ENCODE data around the gene NOL6.
A peak's percentile ranks its signal among the peaks of the same experiment; 100 is the strongest.
"Not testable (repeated sequence)": the region's sequence is repeated elsewhere in the genome, so short reads cannot be mapped to it uniquely, and the experiment has no call there.

Gene NOL6, protein sequence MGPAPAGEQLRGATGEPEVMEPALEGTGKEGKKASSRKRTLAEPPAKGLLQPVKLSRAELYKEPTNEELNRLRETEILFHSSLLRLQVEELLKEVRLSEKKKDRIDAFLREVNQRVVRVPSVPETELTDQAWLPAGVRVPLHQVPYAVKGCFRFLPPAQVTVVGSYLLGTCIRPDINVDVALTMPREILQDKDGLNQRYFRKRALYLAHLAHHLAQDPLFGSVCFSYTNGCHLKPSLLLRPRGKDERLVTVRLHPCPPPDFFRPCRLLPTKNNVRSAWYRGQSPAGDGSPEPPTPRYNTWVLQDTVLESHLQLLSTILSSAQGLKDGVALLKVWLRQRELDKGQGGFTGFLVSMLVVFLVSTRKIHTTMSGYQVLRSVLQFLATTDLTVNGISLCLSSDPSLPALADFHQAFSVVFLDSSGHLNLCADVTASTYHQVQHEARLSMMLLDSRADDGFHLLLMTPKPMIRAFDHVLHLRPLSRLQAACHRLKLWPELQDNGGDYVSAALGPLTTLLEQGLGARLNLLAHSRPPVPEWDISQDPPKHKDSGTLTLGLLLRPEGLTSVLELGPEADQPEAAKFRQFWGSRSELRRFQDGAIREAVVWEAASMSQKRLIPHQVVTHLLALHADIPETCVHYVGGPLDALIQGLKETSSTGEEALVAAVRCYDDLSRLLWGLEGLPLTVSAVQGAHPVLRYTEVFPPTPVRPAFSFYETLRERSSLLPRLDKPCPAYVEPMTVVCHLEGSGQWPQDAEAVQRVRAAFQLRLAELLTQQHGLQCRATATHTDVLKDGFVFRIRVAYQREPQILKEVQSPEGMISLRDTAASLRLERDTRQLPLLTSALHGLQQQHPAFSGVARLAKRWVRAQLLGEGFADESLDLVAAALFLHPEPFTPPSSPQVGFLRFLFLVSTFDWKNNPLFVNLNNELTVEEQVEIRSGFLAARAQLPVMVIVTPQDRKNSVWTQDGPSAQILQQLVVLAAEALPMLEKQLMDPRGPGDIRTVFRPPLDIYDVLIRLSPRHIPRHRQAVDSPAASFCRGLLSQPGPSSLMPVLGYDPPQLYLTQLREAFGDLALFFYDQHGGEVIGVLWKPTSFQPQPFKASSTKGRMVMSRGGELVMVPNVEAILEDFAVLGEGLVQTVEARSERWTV

DNA sequence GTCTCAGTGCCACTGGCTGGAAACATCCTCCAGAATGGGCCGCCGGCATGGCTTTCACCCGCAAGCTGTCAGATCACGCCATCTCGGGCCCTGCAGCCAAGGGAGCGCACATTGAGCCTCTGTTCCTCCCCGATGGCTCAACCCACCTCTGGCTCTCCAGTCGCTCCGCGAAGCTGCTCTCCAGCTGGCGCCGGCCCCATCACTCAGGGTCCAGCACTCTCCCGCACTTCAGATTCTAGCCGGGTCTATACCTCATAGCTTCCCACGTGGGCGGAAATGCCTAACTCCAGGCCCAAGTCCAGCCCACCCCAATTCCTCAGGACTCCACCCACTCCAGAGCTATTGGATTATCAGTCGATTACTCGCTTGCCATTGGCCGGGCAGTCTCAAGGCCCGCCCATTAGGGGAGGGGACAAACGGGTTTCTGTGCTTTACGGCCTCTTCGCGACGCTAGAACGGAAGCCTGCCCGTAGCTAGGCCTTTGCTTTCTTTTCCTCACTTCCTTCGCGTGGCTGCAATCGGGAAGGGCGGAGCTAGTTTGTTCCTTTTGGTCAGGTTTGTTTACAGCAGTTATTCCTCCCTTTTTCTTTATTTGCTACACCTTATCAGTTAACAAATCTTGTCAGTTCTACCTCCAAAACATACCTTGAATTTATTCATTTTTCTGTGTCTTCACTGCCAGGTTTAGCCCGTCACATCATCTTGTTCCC, at the start of gene NOL6:
Gene NOL6, minus strand, starts transcription at position 282 of the 710 bp plus-strand sequence. Its CDS starts 82 bp downstream, at position 200.
- peak within 1 kb of the TSS; percentile 88 for H3K4me3 ChIP-seq (ENCODE audit: low read depth, low read length)
- TF ChIP-seq, protein P1, sequence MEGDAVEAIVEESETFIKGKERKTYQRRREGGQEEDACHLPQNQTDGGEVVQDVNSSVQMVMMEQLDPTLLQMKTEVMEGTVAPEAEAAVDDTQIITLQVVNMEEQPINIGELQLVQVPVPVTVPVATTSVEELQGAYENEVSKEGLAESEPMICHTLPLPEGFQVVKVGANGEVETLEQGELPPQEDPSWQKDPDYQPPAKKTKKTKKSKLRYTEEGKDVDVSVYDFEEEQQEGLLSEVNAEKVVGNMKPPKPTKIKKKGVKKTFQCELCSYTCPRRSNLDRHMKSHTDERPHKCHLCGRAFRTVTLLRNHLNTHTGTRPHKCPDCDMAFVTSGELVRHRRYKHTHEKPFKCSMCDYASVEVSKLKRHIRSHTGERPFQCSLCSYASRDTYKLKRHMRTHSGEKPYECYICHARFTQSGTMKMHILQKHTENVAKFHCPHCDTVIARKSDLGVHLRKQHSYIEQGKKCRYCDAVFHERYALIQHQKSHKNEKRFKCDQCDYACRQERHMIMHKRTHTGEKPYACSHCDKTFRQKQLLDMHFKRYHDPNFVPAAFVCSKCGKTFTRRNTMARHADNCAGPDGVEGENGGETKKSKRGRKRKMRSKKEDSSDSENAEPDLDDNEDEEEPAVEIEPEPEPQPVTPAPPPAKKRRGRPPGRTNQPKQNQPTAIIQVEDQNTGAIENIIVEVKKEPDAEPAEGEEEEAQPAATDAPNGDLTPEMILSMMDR (IDR thresholded peaks at IDR 0.05; ENCODE audit: low read depth, low read length, missing control alignments) = no peak
- peak; percentile 98 for DNase-seq (ENCODE audit: low read depth)

DNA sequence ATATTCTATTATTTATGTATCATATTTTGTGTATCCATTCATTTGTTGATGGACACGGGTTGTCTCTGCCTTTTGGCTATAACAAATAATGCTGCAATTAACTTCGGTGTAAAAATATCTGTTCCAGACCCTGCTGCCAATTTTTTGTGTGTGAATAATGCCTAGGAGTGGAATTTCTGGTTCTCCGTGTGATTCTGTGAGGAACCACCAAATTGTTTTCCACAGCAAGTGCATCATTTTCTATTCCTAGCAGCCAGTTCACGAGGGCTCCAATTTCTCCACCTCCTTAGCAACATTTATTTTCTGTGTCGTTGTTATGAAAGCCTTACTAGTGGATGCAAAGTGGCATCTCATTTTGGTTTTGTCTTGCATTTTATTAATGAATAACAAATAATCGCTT, 48.1 kb upstream of the NOL6 start:
- not testable (repeated sequence) for H3K4me3 ChIP-seq (ENCODE audit: low read depth, low read length); DNase-seq (ENCODE audit: low read depth)

DNA sequence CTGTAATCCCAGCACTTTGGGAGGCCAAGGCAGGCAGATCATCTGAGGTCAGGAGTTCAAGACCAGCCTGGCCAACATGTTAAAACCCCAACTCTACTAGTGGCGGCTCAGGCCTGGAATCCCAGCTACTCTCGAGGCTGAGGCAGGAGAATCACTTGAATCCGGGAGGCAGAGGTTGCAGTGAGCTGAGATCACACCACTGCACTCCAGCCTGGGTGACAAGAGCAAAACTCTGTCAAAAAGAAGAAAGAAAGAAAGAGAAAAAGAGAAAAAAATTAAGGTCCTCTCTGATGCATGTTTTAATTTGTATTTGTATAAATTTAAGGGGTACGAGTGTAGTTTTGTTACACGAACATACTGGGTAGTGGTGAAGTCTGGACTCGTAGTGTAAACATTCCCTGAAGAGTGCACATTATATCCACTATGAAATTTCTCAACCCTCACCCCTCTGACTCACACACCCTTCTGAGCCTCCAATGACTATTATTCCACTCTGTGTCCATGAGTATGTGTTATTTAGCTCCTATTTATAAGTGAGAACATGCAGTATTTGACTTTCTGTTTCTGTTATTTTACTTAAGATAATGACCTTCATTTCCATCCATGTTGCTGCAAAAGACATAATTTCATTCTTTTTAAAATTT, 44.3 kb upstream of the NOL6 start:
- H3K4me3 ChIP-seq (ENCODE audit: low read depth, low read length); DNase-seq (ENCODE audit: low read depth): not testable (repeated sequence)

DNA sequence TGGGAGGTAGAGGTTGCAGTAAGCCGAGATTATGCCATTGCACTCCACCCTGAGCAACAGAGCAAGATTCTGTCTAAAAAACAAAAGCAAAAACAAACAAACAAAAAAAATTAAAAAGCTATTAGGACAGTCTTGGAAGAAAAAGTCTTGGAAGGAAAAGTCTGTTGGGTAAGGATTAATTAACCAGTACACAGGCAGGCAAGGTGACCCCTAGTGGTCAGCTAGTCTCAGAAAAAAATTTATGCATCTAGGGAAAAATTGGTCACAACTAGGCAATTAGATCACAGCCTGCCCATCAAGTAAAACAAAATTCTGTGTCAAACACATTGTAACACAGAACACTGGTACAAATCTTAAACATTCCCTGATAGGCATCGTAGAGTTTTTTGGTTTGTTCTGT, 43.6 kb upstream of the NOL6 start:
- TF ChIP-seq, protein P1 (IDR thresholded peaks at IDR 0.05; ENCODE audit: low read depth, low read length, missing control alignments) = peak; percentile 57
- no peak for DNase-seq (ENCODE audit: low read depth)
- H3K4me3 ChIP-seq (ENCODE audit: low read depth, low read length) = no peak overlapping the region

DNA sequence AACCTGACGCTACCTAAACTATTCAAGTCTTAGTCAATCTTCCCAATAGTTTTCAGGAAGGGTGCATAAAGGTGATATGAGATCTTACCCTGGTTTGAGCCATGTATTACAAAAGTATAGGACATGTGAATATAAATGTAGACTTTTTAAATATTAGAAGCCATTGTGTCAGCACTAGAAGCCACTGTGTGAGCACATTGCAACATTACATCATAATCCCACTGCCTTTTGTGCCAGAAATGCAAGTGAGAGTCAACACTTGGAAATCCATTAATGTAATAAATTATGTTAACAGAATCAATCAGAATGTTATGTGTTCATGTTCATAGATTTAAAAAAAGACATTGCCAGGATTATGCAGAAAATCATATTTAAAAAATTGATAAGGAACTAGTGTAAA, 42.7 kb upstream of the NOL6 start:
- H3K4me3 ChIP-seq (ENCODE audit: low read depth, low read length); DNase-seq (ENCODE audit: low read depth): not testable (repeated sequence)

DNA sequence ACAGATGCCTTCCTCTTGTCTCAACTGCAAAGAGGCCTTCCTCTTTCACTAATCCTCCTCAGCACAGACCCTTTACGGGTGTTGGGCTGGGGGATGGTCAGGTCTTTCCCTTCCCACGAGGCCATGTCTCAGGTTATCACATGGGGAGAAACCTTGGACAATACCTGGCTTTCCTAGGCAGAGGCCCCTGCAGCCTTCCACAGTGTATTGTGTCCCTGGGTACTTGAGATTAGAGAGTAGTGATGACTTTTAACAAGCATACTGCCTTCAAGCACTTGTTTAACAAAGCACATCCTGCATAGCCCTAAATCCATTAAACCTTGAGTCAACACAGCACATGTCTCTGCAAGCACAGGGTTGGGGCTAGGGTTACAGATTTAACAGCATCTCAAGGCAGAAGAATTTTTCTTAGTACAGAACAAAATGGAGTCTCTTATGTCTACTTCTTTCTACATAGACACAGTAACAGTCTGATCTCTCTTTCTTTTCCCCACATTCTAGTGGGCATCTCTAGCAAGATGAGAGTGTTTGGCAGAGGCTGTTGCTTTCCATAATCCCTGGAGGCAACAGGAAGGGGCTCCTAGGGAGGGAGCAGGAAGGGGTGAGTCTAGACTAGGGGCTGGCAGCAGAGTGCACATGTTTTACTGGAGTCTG, 41.7 kb upstream of the NOL6 start:
- H3K4me3 ChIP-seq (ENCODE audit: low read depth, low read length); DNase-seq (ENCODE audit: low read depth): not testable (repeated sequence)

DNA sequence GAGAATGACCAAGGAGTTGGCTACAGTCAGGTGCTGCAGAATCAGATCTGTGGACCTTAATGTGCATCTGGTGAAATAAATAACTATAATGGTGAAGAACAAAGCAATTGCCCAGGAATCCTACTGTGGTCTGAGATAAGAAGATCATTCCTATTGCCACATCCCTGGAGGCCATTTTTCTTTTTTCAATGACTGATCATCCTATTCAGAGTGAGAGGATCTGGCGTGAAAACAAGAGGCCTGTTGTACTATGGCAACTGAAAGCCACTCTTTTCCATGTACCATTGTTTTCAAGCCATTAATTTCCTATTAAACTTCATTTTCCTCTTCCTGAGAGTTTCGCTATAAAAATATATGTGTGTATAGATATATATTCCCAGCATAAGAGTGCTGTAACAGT, 38.8 kb upstream of the NOL6 start:
- not testable (repeated sequence) for H3K4me3 ChIP-seq (ENCODE audit: low read depth, low read length); DNase-seq (ENCODE audit: low read depth)

DNA sequence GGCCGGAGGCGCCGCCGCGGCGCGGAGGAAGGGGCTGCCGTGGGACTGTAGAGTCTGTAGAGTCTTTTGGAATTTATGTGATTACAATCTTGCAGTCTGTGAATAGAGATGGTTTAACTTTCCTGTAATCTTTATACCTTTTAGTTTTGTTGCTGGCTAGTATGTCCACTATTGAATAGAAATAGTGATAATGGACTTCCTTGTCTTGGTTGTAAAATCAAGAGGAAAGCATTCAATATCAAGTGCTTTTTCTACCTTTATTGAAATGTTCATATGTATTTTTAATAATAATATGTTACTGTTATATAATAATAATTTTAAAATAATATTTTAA, 37.4 kb upstream of the NOL6 start:
- H3K4me3 ChIP-seq (ENCODE audit: low read depth, low read length) = peak overlapping the region; percentile 75
- DNase-seq (ENCODE audit: low read depth) = not testable (repeated sequence)

DNA sequence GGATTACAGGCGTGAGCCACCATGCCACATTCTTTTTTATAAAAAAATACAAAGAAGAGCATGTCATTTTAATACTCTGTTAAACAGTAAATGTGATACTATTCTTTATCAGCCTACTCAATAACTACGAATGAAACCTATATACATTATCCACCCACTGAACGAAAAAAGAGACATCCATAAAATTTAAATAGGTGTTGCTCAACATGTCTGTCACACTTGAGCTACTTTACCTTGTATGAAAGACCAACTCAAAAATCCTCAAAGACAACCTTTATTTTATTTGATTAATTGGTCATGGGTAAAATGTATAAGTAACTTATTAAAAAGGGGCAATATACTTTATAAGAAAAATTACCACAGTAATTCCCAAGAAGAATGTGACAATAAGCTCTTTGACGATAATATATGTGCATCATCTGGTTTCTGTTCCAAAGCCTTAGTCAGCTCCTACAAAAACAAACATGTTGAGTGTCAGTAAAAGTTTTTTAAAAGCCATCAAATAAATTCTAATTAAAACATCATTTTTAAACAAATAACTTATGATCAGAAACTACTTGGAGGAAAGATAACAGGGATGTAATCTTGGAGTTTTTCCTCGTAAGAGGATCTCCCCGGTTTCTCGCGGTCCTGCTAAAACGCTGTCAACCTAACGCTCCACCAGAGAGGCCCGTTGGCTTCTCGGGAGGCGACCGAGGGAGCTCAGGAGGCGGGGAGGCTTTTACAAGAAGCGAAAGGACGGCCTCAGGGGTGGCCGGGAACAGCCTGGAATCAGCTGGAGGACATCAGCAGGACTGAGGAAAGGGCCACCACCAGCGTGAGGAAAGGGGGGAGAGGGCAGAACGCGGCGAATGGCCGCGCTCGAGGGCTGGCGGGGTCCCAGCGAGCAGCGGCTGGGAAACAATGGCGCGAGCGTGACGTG, 36.8 kb upstream of the NOL6 start:
- H3K4me3 ChIP-seq (ENCODE audit: low read depth, low read length) = peak overlapping the region; percentile 75
- TF ChIP-seq, protein P1 (IDR thresholded peaks at IDR 0.05; ENCODE audit: low read depth, low read length, missing control alignments) = no peak
- DNase-seq (ENCODE audit: low read depth) = no peak
